HEK293T (cell line): Measurements from ENCODE around the gene PCNX1.

Source experiments
- CTCF ChIA-PET: fragments of 350-600 bp; formaldehyde crosslinking; extraction: SDS; loops from one replicate; lab custom pipeline; 2021; ENCODE audit warnings: antibody characterized with exemption, inconsistent platforms; lab: Yijun Ruan, JAX
- POLR2A ChIA-PET: fragments of 350-600 bp; formaldehyde crosslinking; extraction: SDS; loops from one replicate; lab custom pipeline; 2020; ENCODE audit warnings: antibody characterized with exemption, inconsistent platforms; lab: Yijun Ruan, JAX
- DNase-seq: peaks from one replicate; pipeline ENCODE4 v3.0.0; 2012; ENCODE audit warnings: mixed read lengths; ENCODE audit errors: extremely low spot score
- ARNT ChIP-seq: fragments of 450-650 bp; IDR thresholded peaks from 2 replicates; pipeline ENCODE4 v1.6.1; 2017; ENCODE audit warnings: mild to moderate bottlenecking
- BHLHE40 ChIP-seq: fragments of 450-650 bp; IDR thresholded peaks from 2 replicates; pipeline ENCODE4 v1.6.1; 2016; ENCODE audit warnings: mild to moderate bottlenecking, moderate library complexity, borderline replicate concordance
- CTBP1 ChIP-seq: fragments of 450-650 bp; IDR thresholded peaks from 2 replicates; pipeline ENCODE4 v1.6.1; 2016; ENCODE audit warnings: borderline replicate concordance
- ELF4 ChIP-seq: fragments of 450-650 bp; IDR thresholded peaks from 2 replicates; pipeline ENCODE4 v1.6.1; 2017; ENCODE audit warnings: antibody characterized with exemption
- FOXA1 ChIP-seq: fragments of 450-650 bp; IDR thresholded peaks from 2 replicates; pipeline ENCODE4 v1.6.1; 2016; ENCODE audit warnings: mild to moderate bottlenecking
- FOXK2 ChIP-seq: fragments of 450-650 bp; IDR thresholded peaks from 2 replicates; pipeline ENCODE4 v1.6.1; 2016; ENCODE audit warnings: mild to moderate bottlenecking
- FOXM1 ChIP-seq: fragments of 450-650 bp; IDR thresholded peaks from 2 replicates; pipeline ENCODE4 v1.6.1; 2017; ENCODE audit warnings: mild to moderate bottlenecking, borderline replicate concordance
- HDGF ChIP-seq: fragments of 450-650 bp; IDR thresholded peaks from 2 replicates; pipeline ENCODE4 v1.6.1; 2017; ENCODE audit warnings: antibody characterized with exemption, borderline replicate concordance
- L3MBTL2 ChIP-seq: fragments of 450-650 bp; conservative IDR thresholded peaks from 2 replicates; pipeline ENCODE4 v1.6.1; 2016; ENCODE audit warnings: mild to moderate bottlenecking
- LEF1 ChIP-seq: fragments of 450-650 bp; IDR thresholded peaks from 2 replicates; pipeline ENCODE4 v1.6.1; 2017; ENCODE audit warnings: mild to moderate bottlenecking, borderline replicate concordance
- NFRKB ChIP-seq: fragments of 450-650 bp; IDR thresholded peaks from 2 replicates; pipeline ENCODE4 v1.6.1; 2016; ENCODE audit warnings: mild to moderate bottlenecking, moderate library complexity
- SP1 ChIP-seq: fragments of 450-650 bp; IDR thresholded peaks from 2 replicates; pipeline ENCODE4 v1.6.1; 2017
- SUZ12 ChIP-seq: fragments of 450-650 bp; IDR thresholded peaks from 2 replicates; pipeline ENCODE4 v1.6.1; 2016; ENCODE audit warnings: mild to moderate bottlenecking
- TARDBP ChIP-seq: fragments of 450-650 bp; IDR thresholded peaks from 2 replicates; pipeline ENCODE4 v1.6.1; 2016
- ZNF384 ChIP-seq: fragments of 450-650 bp; IDR thresholded peaks from 2 replicates; pipeline ENCODE4 v1.6.1; 2016
- TF ChIP-seq, protein P1 (sequence below): fragments of 450-650 bp; IDR thresholded peaks from 2 replicates; pipeline ENCODE4 v1.6.1; 2016

The PCNX1 gene

GRCh38 chr14:71136386-71137060, 229.3 kb downstream of the PCNX1 start:
- CTCF ChIA-PET: interaction anchor here (0.6 to 1.8 kb wide), 3 partner anchors 9 to 719 kb away, joined by 3 to 8 read pairs (median 4); no protein-coding TSS in a partner anchor
- POLR2A ChIA-PET: no interaction called here
- DNase-seq: no peak
- no peak for TF ChIP-seq NFRKB

- ChIA-PET CTCF (interaction anchor here (0.6 to 2.0 kb wide), 3 partner anchors 276 to 718 kb away, joined by 4 to 8 read pairs (median 8); no protein-coding TSS in a partner anchor), POLR2A (no interaction called here)
- no peak for TF ChIP-seq ZNF384
- TF ChIP-seq, protein P1, sequence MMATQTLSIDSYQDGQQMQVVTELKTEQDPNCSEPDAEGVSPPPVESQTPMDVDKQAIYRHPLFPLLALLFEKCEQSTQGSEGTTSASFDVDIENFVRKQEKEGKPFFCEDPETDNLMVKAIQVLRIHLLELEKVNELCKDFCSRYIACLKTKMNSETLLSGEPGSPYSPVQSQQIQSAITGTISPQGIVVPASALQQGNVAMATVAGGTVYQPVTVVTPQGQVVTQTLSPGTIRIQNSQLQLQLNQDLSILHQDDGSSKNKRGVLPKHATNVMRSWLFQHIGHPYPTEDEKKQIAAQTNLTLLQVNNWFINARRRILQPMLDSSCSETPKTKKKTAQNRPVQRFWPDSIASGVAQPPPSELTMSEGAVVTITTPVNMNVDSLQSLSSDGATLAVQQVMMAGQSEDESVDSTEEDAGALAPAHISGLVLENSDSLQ: no peak
- no peak for TF ChIP-seq SP1
- TF ChIP-seq FOXK2: no peak
- no peak for DNase-seq
Observed at GRCh38 chr14:71137536-71138447, 230.5 kb downstream of the PCNX1 start.

DNA sequence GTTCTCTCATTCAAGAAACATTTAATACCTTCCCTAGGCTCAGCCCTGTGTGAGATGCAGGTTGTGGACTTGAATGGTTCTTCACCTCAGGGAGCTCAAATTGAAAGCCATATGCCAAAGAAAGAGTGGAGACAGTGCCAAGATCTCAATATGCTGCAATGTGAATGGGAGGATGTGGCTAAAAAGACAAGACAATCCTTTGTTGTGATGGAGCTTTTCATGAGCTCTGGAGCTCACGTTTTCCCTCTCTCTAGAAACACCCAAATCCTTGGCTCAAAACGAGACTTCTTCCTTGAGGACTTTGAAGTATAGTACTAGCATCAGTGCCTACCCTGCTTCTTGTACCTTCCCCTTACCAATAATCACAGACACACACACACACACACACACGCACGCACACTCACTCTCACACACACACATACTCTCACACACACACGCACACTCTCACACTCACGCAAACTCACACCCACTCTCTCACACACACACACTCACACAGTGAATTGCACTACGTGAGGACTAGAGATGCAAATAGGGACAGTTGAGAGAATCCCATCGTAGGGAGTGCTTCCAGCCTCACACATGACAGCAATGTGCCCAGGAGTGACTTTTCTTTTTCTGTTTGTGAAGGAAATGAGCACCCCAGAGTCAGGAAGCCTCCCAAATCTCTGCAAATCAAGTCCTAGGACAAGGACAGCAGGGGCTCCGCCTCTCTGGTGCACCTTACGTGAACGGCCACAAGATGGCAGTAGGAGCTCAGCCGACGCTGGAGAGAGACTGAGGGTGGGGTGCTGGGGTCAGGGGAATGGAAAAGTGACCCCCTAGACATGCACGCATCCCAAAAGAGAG, 231.4 kb downstream of the PCNX1 start:
- DNase-seq: peak; percentile 76
- CTCF ChIA-PET: interaction anchor here (0.6 to 2.0 kb wide), 4 partner anchors 22 to 717 kb away, joined by 3 to 8 read pairs (median 6); no protein-coding TSS in a partner anchor
- TF ChIP-seq ELF4: no peak
- POLR2A ChIA-PET: no interaction called here

DNA sequence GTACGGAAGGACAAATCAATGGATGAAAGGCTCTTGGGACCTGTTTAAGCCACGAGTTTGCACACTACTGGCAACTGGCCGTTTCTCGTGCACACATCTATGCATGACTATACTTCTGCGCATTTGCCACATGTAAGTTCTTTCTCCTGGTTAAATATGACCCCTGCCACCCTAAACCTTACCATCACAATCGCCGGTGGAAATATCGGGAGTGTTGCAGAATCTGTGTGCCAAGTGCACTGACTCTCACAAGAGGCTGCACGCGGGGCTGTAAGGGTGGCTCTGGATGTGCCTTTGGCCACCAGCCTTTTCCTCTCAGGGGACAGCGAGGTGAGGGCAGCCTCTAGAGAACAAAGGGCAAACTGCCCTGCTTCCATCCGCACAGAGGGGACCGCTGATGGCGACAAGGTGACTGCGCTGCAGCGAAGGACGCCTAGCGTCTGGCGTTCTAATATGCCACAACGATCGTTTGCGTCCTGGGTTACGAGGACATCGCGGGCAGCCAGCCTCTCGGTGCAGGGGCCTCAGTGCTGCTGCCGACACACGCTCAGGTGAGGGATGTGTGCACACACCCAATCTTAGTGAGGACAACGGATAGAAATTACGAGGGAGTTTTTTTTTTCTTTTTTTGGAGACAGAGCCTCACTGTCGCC, 232.2 kb downstream of the PCNX1 start:
- POLR2A ChIA-PET: no interaction called here
- DNase-seq: no peak
- TF ChIP-seq L3MBTL2: no peak
- no peak for TF ChIP-seq SUZ12
- CTCF ChIA-PET: interaction anchor here (0.6 to 2.0 kb wide), 2 partner anchors 21 to 613 kb away, joined by 4 to 8 read pairs; no protein-coding TSS in a partner anchor

- POLR2A ChIA-PET: no interaction called here
- TF ChIP-seq L3MBTL2 (no peak), NFRKB (no peak), HDGF (no peak), TARDBP (no peak), FOXA1 (no peak), SUZ12 (no peak), CTBP1 (no peak), FOXM1 (no peak)
- CTCF ChIA-PET: no interaction called here
- no peak for DNase-seq
Observed at GRCh38 chr14:71140157-71140556, 232.9 kb downstream of the PCNX1 start.

- no peak for DNase-seq
- TF ChIP-seq L3MBTL2 (no peak), SUZ12 (no peak), FOXK2 (no peak), FOXM1 (no peak), NFRKB (no peak), ZNF384 (no peak), ELF4 (no peak), CTBP1 (no peak), SP1 (no peak), TARDBP (no peak), ARNT (no peak), FOXA1 (no peak), LEF1 (no peak), BHLHE40 (no peak), HDGF (no peak)
- TF ChIP-seq, protein P1: no peak
- ChIA-PET CTCF (interaction anchor here (0.5 to 1.9 kb wide), 3 partner anchors 215 to 1292 kb away, joined by 5 to 8 read pairs (median 8); no protein-coding TSS in a partner anchor), POLR2A (interaction anchor here (1.1 kb wide), 1 partner anchor 179 kb away, joined by 3 read pairs; the partner anchor contains the start of gene SIPA1L1)
Observed at GRCh38 chr14:71141701-71142374, 234.6 kb downstream of the PCNX1 start.
